Nephron progenitor cell (in vitro differentiated cells): ENCODE measurements around the gene PRXL2A.

Experiments
- DNase-seq: peaks from one replicate; pipeline ENCODE4 v3.0.0; 2021
- H3K27ac Mint-ChIP-seq: 2 replicates; pipeline ENCODE4 v1.8.0; 2021; ENCODE audit warnings: mild to moderate bottlenecking, moderate library complexity, mixed read lengths
- H3K27me3 Mint-ChIP-seq: 2 replicates; pipeline ENCODE4 v1.8.0; 2021; ENCODE audit warnings: mild to moderate bottlenecking, low read depth, mixed read lengths; ENCODE audit not compliant: poor library complexity
- H3K36me3 Mint-ChIP-seq: 2 replicates; pipeline ENCODE4 v1.8.0; 2021; ENCODE audit warnings: low read depth, mixed read lengths
- H3K4me1 Mint-ChIP-seq: 2 replicates; pipeline ENCODE4 v1.8.0; 2021; ENCODE audit warnings: mixed read lengths
- H3K4me3 Mint-ChIP-seq: 2 replicates; pipeline ENCODE4 v1.8.0; 2021; ENCODE audit warnings: mild to moderate bottlenecking, moderate library complexity, mixed read lengths
- H3K9me3 Mint-ChIP-seq: 2 replicates; pipeline ENCODE4 v1.8.0; 2021; ENCODE audit warnings: mild to moderate bottlenecking, moderate library complexity, mixed read lengths
- TF ChIP-seq, protein P1 (sequence below): fragments of 200-600 bp; sonication (generic); IDR thresholded peaks from 2 replicates; pipeline ENCODE4 v1.5.0; 2021; ENCODE audit warnings: antibody characterized with exemption

The PRXL2A gene

DNA sequence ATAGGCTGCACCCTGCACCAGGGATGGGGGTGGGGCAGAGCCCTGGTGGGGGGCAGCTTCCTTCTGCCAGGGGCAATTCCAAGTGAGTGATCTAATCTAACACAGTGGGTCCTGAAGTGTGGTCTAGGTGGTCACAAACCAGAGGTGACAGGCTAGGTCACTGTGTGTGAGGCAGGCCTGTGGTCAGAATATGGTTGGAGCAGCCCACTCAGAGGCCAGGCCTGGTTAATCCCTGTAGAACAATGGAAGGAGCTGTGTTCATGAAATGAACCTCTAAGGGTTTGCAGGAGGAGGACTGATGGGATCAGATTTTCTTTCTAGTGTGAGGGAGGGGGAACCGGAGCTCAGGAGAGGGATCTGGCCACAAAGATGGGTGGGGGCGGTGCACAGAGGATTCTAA is 35.8 kb downstream of the PRXL2A start:
- DNase-seq, result no peak
- Mint-ChIP-seq H3K4me3 (no peak overlapping the region), H3K4me1 (peaks cover 42% of the 10 kb centered on the region), H3K36me3 (no peaks in the 10 kb centered on the region), H3K9me3 (no peaks in the 10 kb centered on the region), H3K27ac (peak overlapping the region; percentile 2), H3K27me3 (no peaks in the 10 kb centered on the region)
- TF ChIP-seq, protein P1, sequence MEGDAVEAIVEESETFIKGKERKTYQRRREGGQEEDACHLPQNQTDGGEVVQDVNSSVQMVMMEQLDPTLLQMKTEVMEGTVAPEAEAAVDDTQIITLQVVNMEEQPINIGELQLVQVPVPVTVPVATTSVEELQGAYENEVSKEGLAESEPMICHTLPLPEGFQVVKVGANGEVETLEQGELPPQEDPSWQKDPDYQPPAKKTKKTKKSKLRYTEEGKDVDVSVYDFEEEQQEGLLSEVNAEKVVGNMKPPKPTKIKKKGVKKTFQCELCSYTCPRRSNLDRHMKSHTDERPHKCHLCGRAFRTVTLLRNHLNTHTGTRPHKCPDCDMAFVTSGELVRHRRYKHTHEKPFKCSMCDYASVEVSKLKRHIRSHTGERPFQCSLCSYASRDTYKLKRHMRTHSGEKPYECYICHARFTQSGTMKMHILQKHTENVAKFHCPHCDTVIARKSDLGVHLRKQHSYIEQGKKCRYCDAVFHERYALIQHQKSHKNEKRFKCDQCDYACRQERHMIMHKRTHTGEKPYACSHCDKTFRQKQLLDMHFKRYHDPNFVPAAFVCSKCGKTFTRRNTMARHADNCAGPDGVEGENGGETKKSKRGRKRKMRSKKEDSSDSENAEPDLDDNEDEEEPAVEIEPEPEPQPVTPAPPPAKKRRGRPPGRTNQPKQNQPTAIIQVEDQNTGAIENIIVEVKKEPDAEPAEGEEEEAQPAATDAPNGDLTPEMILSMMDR, result no peak

DNA sequence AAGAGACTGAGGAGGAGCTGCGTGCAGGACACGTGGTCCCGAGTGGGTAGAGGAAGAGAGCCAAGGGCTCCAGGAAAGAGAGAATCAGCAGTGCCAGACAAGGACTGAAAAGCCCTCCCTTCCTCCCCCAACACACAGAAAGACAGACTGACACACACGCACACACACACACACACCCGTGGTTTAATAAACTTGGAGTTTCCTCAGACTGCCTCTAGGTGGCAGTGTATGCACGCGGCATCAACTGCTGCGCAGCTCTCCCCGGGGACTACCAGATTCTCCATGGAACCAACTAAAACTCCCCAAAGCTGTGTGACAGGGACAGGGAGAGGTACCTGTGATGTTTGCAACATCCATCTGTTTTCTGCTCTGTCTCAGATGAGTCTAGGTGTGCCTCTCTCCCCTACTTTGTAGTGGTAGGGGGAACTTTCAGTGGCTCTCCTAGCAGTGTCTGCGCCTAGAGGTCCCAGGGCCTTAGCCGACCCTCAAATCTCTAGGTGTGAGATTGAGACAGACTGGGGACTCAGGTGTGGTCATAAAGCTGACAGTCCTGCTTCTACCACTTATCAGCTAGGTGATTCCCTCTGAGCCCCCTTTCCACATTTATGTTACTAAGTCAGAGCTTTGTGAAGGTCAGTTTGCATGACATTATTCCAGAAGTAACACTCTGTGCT is 36.4 kb downstream of the PRXL2A start:
- no peaks in the 10 kb centered on the region for H3K36me3 Mint-ChIP-seq
- H3K27me3 Mint-ChIP-seq, result no peaks in the 10 kb centered on the region
- peaks cover 46% of the 10 kb centered on the region for H3K4me1 Mint-ChIP-seq
- no peaks in the 10 kb centered on the region for H3K9me3 Mint-ChIP-seq
- TF ChIP-seq, protein P1, result peak; percentile 49
- H3K27ac Mint-ChIP-seq, result peak overlapping the region; percentile 2
- DNase-seq, result peak; percentile 43
- no peak overlapping the region for H3K4me3 Mint-ChIP-seq

DNA sequence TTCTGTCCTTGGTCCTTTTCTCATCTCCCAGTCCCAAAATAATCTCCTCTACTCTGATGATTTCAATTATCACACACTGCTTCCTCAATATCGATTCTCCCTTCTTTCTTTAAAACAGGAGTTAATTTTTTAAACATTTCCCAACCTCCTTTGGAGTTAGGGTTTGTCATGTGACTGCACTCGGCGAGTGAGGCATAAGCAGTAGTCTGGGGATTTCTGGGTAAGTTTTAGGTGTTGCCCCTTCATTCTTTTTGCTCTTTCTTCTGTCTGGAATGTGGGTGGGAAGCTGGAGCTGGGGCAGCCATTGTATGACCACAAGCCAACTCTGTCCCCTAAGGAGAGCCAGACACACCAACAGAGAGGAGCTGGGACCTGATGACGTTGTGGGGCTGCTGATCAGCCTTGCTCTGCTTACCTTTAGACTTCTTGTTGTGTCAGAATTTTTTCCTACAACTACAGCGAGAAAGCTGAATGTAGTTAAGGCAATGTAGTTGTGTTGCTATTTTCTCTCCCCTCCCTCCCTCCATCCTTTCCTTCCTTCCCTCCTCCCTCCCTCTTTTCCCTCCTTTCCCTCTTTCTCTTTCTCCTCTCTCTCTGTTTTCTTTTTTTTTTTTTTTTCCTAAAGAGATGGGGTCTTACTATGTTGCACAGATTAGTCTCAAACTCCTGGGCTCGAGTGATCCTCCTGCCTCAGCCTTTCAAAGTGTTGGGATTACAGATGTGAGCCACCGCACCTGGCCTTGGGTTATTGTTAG is 39.3 kb downstream of the PRXL2A start:
- TF ChIP-seq, protein P1, result no peak
- no peaks in the 10 kb centered on the region for H3K27me3 Mint-ChIP-seq
- no peaks in the 10 kb centered on the region for H3K36me3 Mint-ChIP-seq
- no peak for DNase-seq
- H3K4me1 Mint-ChIP-seq, result peaks cover 46% of the 10 kb centered on the region
- no peaks in the 10 kb centered on the region for H3K9me3 Mint-ChIP-seq
- peak overlapping the region; percentile 13 for H3K27ac Mint-ChIP-seq
- H3K4me3 Mint-ChIP-seq, result no peak overlapping the region

DNA sequence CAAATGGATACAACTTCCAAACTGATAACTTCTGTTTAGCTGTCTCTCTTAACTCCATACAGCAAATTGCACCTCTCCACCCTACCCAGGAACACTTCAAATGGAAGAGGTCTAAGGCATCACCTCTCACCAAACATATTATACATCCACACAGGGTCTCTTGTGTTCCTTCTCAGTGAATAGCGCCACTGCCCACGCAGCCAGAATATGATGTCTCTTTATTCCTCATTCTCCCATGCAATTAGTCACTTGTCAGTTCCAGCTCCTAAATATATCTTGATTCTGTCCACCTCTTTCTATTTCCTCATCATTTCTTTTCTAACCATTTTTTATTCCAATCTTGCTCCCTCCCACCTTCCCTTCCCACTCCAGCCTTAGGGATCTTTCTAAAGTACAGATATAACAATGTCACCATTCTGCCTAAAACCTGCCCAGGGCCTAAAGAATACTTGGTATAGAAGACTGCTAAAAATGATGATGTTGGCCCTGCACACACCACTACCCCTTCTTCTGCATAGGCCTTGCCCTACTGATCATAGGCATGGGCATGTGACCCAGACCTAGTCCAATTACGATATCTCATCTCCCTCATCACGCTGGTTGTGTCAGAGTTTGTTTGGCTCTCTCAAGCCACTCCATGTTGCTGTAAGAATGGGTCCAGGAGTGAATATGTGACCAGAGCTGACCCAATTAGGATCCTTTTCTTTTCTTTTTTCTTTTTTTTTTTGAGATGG is 40.0 kb downstream of the PRXL2A start:
- no peak overlapping the region for H3K4me3 Mint-ChIP-seq
- H3K27me3 Mint-ChIP-seq, result no peaks in the 10 kb centered on the region
- H3K9me3 Mint-ChIP-seq, result no peaks in the 10 kb centered on the region
- no peaks in the 10 kb centered on the region for H3K36me3 Mint-ChIP-seq
- TF ChIP-seq, protein P1, result no peak
- peaks cover 45% of the 10 kb centered on the region for H3K4me1 Mint-ChIP-seq
- peak overlapping the region; percentile 13 for H3K27ac Mint-ChIP-seq
- DNase-seq, result no peak

DNA sequence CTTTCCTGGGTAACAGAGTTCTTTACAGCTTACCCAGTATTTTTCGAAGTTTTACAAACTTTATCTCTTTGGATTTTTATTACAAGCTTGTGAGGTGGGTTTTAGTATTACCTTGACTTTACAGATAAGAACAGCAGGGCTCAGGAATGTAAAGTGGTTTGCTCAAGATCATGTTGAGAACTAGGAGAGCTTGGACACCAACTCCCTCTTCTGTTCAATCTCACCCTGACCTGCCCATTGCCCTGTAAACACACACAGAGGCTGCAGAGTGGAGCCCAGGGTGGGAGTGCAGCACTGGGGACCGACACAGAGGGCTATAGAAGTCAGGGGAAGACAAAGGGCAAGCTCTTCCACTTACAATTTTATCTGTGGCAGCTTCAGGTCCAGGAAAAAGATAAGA is 41.2 kb downstream of the PRXL2A start:
- TF ChIP-seq, protein P1, result no peak
- DNase-seq, result no peak
- no peak overlapping the region for H3K4me3 Mint-ChIP-seq
- peaks cover 33% of the 10 kb centered on the region for H3K4me1 Mint-ChIP-seq
- H3K9me3 Mint-ChIP-seq, result no peaks in the 10 kb centered on the region
- H3K36me3 Mint-ChIP-seq, result no peaks in the 10 kb centered on the region
- peaks cover 3% of the 10 kb centered on the region for H3K27me3 Mint-ChIP-seq
- H3K27ac Mint-ChIP-seq, result no peak overlapping the region
